NCI-H1417 (cell line): ENCODE results near the gene CACNG4.
"Not testable (repeated sequence)": the region's sequence is repeated elsewhere in the genome, so short reads cannot be mapped to it uniquely, and the experiment has no call there.

ENCODE experiments used
- DNase-seq, 3 experiments: peaks; one replicate each; lab custom pipeline; 2025; lab: John Stamatoyannopoulos, UW

The CACNG4 gene

DNA sequence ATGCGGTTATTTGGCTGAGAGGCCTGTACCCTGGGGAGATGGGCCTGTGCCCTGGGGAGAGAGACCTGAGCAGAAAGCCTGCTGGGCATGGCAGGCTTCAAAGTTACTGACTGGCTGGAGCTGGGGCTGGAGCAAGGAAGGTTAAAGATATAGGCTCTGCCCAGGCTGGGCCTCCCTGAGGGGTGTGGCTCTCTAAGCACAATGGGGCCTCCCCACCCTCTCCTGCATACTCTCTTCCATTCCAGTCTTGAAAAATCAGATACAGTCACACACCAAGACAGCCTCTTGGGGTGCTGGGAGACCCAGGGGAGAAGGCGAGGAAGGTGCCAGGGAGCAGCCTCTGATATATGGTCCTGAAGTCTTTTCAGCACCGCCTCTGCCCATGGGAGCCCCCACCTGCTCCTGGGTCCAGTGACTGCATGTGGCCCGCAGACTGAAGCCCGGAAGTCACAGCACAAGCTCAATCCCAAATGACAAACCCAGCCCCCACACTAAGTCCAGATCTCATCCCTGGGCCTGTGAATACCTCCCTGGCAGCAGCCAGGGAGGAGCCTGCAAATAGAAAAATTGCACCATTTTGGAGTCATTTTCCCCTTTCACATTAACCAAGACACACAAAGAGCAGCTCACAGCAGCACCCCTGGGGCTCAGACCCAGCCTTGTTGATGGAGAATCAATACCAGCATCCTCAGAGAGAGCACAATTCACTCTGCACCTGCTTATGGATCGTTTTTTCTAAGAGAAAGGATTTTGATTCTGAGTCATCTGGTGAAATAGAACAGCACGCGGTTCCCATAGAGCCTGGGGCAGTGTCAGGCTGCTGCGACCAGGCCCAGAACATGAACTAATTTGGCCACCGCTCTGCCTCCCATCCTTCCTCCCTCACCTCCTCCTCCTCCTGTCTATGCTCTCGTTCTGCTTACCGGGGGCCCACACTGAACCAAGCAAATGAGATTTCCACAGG lies 54.2 kb downstream of the CACNG4 start:
- peak in 2 of 3 experiments; percentile 63 to 85 for DNase-seq

DNA sequence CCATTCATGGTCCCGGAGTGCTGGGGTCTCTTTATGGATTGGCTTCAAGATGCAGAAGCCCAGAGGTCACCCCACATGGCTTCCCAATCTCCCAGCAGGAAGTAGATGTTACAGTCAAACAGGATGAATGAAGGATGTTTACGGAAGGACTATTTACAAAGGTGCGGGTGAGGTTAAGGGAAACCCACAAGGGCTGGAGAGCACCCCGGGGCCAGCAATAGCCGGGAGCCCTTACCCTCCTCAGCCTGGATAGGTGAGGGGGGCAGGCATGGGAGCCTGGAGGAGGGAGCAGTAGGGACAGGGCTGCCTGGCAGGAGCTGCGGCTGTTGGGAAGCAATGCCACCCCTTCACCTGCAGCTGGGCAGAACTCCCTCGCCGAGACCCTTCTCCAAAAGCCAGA lies 55.3 kb downstream of the CACNG4 start:
- peak in 1 of 3 experiments; percentile 14 for DNase-seq

DNA sequence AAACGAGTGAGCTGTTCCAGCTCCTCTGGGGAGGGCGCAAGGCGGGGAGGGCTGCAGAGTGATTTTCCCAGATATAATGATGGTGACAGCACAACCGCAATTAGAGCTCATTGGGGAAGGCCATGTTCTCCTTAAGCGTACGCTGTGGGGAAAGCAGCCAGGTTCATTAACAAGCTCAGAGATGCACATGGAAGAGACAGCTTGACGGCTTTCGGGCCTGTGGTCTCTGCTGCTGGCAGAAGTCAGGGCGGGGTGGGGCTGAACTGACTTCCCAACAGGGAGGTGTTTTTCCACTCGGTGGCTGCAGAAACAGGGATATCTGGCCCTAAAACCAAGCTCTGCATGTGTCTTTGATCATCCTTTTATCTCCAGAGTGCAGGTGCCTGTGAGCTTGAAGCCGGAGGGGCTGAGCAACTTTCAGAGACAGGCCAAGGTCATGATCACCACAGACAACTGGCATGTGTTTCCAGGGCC lies 55.8 kb downstream of the CACNG4 start:
- DNase-seq = peak in 1 of 3 experiments; percentile 4

DNA sequence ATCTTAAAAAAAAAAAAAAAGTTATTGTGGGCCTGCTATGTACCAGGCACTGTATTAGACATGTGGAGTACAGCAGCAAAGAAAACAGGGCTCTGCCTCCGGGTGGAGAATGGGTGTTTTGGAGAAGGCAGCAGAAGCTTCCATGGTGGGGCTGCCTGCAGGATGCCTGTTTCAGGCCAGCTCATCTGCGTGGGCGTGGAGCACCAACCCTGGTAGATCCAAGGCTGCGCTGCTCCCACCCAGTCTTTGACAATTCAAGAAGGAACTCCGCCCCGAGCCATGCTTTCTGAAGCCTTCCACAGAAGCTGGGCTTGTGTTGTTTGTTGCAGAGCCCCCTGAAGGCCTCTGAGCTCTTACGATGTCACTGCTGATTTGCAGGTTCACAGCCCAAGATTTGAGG lies 56.7 kb downstream of the CACNG4 start:
- no peak for DNase-seq

DNA sequence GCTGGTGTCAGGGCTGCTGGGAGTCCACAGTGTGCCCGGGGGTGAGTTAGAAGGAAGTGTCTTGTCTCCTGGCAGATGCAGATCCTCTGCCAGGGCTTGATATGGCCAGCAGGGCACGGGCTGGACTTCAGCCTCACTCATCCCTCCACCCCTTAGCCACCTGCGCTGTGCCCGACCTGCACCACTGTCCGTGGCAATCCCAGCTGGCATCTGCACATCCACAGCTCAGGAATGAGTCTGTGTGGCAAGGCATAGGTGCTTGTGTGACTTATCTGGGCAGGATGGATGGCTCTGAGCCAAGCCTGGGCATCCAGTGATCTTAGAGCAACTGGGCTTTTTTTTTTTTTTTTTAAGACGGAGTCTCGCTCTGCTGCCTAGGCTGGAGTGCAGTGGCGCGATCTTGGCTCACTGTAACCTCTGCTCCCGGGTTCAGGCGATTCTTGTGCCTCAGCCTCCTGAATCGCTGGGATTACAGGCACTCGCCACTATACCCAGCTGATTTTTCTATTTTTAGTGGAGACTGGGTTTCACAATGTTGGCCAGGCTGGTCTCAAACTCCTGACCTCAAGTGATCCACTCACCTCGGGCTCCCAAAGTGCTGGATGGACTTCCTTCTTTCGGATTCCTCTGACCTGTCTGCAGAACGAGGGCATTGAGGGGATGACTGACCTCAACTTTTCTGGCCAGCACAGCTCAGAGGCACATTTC lies 57.4 kb downstream of the CACNG4 start:
- DNase-seq = no peak

DNA sequence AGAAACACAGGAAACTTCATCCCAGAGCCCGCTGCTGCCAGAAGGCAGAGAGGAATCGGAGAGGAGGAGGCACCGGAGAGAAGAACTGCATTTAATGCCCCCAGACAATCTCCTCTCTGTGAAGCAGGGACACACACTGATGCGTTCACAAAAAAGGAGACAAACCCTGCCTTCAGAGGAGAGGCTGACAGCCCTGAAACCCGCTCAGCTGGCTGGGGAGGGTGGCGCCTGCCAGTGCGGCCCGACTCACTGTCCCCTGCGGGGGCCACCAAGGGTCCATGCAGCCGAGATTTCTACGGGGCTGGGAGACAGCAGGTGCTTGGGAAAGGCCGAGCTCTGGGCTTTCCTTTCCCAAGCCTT lies 57.9 kb downstream of the CACNG4 start:
- DNase-seq = no peak

DNA sequence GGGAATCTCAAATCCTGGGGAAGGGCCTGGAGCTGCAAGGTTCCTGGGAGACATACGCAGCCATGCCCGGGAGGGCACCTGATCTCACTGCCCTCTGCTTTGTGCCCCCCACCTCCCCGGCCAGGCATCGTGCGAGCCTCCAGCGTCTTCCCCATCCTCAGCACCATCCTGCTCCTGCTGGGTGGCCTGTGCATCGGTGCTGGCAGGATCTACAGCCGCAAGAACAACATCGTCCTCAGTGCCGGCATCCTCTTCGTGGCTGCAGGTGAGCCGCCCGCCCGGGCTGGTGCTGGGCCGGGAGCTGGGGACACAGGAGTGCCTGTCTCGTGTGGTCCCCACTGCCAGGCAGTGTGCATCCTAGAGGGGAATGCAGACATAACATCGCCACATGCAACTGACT lies 60.2 kb downstream of the CACNG4 start:
- no peak for DNase-seq

DNA sequence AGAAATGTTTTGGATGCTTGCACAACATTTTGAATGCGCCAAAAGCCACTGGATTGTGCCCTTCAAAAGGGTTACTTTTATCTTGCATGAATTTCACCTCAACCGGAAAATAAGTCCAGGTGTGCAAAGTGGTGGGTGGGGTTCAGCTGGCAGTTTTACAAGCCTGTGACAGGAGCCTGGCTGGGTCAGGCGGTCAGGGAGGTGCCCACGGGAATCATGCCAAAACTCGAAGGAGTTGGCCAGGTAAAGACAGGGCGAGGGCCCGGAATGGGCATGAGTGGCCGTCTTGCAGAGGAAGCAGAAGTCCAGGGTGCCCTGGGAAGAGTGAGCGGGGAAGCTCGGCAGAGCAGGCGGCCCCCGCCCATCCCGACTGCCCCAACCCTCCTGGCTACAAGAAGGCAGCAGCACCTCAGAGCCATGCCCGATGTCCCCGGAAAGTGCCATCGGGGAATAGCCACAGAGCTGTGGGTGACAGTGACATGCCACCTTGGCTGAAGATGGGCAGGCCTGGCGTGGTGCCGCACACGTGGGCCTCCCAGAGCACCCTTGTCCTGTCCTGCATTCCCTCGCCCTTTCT lies 60.8 kb downstream of the CACNG4 start:
- no peak for DNase-seq

DNA sequence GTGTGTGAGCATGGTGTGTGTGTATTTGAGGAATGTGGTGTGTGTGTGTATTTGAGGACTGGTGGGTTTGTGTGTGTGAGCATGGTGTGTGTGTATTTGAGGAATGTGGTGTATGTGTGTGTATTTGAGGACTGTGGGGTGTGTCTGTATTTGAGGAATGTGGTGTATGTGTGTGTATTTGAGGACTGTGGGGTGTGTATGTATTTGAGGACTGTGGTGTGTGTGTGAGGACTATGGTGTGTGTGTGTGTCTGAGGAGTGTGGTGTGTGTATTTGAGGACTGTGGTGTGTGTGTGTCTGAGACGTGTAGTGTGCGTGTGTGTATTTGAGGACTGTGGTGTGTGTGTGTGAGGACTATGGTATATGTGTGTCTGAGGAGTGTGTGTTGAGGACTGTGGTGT lies 61.8 kb downstream of the CACNG4 start:
- no peak for DNase-seq

DNA sequence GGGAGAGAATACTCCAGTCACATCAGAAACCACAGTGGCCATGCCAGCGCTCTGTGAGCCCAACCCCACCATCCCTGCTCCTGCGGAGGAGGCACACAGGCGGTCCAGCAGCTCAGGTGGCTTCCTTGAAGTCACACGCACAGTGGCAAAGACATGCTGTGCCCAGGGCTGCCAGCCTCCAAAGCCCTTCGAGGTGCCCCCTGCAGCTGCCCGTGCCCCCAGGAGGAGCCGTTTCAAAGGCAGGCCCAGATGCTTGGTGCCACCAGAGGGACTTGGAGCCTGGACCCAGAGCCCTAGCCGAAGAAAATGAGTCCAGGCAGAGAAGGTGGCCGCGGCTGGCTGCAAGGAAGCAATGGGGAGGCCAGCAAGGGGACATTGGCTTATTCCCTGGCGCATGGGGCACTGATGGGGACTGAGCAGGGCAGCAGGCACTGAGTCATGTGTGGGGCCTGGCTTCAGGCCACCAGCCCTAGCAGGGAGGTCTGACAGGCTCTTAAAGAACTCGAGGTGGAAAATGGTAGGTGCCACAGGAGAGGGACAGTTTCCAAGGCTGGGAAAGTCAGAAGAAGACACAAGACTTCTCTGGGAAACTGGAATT lies 62.6 kb downstream of the CACNG4 start:
- DNase-seq = no peak

DNA sequence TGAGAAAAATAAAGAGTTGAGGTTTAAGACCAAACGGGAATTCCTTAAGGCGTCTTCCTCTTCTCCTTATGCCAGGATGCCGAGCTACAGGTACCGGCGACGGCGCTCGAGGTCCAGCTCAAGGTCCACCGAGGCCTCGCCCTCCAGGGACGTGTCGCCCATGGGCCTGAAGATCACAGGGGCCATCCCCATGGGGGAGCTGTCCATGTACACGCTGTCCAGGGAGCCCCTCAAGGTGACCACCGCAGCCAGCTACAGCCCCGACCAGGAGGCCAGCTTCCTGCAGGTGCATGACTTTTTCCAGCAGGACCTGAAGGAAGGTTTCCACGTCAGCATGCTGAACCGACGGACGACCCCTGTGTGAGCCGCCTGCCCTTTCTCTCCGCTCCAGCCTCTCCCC lies 66.1 kb downstream of the CACNG4 start:
- DNase-seq = no peak

DNA sequence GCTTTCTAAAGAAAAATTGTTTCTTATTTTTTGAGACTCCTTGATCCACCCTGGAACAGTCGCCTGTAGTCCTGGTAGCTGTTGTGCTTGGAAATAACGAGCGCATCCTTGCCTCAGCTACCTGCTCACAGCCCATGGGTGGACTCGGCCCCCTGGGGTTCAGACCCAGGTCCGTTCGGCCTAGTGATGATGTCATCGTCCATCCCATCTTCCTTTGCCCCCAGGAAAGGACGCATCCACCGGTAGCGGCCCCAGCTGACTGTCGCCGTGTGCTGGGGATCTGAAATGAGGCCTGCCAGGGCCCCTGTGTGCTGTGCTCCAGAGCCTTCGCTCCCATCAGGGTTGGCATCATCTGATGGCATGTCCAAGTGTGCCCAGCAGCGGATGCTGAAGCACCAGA lies 67.9 kb downstream of the CACNG4 start:
- no peak for DNase-seq

DNA sequence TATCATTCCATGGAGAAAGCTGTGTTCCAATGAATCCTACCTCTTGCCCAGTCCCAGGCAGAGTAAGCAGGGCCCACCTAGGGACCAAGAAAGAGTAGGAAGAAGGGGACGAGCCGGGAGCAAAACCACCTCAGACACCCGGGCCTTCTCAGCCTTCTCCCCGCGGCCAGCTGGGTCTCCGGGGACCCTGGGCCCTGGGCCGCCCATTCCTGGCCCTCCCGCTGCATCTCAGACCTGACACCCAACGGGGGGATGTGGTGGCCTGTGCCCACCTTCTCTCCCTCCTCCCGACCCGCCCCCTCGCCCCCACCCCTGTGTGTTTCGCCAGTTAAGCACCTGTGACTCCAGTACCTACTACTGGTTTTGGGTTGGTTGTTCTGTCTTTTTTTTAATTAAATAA lies 68.5 kb downstream of the CACNG4 start:
- no peak for DNase-seq

DNA sequence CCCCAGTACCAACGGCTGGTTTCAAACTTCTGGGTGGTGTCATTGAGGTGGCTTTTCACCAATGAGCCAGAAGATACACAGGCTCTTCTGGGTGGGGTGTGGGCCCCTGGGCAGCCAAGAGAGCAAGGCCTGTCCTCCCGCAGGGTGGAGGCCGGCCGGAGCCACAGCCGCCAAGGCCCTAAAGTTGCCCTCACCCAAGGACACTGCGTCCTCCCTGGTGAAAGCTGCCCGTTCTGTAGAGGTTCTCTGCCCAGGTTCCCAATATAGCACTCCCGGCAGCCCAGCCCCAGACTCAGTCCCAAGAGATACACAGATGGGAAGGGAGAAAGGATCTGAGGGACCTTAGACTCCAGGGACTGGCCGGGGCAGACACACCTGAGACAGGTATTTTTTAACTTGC lies 69.1 kb downstream of the CACNG4 start:
- no peak for DNase-seq

DNA sequence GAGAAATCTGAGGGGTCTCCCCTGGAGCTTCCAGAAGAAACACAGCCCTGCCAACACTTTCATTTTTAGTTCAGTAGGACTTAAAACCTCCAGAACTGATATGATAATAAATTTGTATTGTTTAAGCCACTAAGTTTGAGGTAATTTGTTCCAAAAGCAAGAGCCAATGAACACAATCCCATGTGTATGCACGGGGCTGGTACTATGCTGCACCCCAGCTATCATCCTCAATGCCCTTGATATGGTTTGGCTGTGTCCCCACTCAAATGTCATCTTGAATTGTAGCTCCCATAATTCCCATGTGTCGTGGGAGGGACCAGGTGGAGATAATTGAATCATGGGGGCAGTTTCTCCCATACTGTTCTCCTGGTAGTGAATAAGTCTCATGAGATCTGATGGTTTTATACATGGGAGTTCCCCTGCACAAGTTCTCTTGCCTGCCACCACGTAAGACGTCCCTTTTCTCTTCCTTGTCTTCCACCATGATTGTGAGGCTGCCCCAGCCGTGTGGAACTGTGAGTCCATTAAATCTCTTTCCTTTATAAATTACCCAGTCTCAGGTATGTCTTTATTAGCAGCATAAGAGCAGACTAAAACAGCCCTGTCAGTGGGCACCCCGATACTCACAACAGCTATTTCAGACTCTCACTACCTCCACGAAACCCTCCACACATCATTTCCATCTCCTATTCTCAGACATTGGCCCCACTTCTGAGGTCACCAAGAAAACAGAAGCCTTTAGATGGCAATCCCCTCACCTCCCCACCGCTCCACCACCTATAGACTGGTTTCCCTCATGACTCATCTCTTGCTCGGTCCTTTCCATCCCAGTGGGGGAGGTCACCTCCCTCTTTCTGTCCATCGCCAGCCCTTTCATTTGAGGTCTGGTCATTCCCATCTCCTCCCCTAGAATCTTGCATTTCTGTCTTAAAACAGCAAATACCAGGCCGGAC lies 70.9 kb downstream of the CACNG4 start:
- no peak for DNase-seq

DNA sequence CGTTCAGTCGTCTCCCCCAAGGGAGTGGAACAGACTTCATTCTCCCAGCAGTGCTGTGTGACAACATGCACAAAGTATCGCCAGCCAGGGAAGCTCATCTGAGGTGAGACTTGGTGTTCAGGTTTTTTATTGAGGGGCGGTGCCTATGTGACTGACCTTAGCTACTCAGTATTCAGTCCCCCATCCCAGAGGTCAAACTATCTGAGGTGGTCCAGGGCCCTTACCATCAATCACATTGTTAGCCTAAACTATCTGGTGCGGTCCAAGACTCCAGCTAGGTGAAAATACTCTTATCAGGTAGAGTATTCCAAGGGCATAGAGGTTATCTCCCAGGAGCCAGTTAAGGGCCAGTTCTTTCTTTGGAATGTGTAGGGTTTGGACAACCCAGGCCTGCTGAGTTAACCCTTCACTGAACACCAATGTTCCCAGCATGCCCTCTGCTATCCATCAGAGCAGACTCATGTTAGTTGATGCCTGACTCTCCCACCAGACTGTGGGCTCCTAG lies 74.4 kb downstream of the CACNG4 start:
- no peak for DNase-seq

DNA sequence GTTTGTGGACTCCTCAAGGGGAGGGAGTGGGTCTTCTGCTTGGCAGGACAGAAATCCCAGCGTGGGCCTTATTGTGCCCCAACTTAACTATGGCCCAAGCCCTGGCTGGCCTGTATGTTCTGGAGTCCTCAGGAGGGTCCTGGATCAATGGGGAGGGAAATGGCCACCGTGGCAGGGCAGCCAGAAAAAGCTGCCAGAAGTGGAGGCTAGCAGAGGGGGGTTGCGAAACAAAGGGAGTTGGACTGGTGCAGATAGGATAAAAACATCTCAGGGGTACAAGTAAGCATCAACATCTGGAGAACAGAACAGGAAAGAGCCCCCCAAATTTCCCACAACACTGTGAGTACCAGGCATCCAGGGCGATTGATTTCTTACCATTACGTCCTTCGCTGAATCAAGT lies 76.1 kb downstream of the CACNG4 start:
- no peak for DNase-seq

DNA sequence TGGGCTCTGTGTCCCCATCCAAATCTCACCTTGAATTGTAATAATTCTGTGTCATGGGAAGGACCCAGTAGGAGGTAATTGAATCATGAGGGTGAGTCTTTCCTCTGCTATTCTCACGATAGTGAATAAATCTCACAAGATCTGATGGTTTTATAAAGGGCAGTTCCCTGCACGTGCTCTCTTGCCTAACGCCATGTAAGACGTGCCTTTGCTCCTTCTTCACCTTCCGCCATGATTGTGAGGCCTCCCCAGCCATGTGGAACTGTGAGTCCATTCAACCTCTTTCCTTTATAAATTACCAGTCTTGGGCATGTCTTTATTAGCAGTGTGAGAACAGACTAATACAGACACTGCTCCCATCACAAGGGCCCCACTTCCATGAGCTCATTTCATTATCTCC lies 76.6 kb downstream of the CACNG4 start:
- DNase-seq = not testable (repeated sequence)

DNA sequence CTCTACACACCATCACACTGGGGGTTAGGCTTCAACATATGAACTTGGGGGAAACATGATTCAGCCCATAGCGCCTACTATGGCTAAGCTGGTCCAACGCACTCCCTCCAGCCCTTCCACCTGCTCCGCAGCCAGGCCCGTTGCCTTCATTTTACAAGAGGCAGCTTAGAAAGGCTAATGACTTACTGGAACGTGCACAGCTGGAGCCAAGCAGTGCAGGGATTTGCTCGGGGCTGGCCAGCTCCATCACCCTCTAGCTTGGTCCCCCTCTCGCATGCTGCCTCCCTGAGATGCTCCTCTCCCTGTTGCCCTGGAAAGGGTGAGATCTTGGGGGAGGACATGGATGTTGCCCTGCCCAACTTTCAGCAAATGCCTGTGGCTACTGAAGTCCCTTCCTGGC lies 77.0 kb downstream of the CACNG4 start:
- no peak for DNase-seq

DNA sequence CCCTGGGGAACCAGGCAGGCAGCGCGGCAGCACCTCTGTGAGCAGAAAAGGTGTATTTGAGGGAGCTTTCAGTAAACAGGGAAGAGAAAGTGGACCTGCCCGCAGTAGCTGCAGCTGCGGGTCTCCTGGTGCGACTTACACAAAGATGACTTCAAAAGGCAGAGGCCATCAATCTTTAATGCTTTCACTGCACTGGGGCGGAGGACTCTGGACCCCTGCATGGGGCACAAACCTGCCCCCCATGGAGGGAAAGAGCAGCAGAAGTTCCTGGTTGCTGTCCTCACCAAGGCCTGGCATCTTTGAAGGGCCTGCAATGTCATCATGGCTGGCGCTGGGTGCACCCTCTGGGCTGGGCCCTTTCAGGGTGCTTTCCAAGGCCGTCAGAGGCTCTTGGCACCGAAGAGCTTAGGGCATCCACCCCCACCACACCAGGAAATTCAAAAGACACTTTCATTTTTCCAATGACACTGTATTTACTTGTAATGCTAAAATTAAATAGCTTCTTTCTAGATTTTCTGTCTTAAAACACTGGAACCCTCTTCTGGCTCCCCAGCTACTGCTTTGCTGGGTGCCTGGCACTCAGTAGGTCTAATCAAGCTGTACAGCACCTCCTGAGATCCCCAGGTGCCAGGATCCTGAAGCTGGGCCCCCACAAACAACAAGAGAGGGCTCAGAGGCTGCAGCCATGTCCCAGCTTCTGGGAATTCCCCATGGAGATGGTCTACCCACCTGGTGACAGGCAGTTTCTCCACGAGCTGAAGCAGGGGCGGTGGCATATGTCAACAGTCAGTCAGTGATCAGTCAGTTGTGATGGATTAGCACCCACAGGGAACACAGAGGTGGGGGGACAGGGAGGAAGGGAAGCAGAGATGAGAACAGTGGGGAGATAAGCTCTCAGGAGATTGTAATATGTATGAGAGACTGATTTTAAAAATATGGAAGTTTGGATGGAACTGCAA lies 77.7 kb downstream of the CACNG4 start:
- peak in 1 of 3 experiments; percentile 10 for DNase-seq
